ENCODE measurements around the gene C8A. TPM values are rescaled to one million over a fixed set of nuclear protein-coding genes. Genes with fewer than 3 reads are reported as not detected.

C8A gene
- total and polyA plus RNA-seq, 2 of the 13 experiments (the other 11 are each of a cell fraction or from before 2014, with no cell fraction given), result 10.5 to 15.0 TPM

DNA sequence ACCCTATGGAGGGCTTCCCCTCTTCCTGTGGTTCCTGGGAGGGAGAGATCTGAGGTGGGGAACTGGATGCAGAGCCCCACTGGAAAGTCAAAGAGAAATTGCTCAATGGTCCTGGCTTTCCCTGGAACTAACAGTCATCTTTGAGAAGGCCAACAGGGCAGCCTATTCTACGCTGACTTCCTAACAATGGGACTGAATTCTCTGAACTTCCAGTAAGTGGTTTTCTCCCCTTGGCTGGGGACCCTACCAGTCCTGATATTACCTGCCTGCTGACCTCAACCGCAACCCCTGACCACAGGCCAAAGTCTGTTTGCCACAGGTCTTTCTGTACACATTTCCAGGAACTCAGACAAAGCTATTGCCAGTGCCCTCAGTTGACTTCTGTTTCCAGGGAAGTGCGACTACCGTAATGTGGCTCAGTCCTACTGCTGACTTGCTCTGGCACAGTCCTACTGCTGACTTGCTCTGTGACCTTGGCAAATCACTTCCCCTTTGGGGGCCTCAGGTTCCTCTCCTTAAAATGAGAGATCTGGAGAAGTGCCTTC, 55.9 kb downstream of the C8A start (continued):
- TF ChIP-seq, protein P1, sequence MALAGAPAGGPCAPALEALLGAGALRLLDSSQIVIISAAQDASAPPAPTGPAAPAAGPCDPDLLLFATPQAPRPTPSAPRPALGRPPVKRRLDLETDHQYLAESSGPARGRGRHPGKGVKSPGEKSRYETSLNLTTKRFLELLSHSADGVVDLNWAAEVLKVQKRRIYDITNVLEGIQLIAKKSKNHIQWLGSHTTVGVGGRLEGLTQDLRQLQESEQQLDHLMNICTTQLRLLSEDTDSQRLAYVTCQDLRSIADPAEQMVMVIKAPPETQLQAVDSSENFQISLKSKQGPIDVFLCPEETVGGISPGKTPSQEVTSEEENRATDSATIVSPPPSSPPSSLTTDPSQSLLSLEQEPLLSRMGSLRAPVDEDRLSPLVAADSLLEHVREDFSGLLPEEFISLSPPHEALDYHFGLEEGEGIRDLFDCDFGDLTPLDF (CRISPR knock-in tag; IDR thresholded peaks at IDR 0.05), result 0 out of 2 replicates have a peak, but pooled peaks have one; percentile 22
- TF ChIP-seq HDAC2 (CRISPR knock-in tag; IDR thresholded peaks at IDR 0.05) (peak; percentile 97), IKZF4 (CRISPR knock-in tag; IDR thresholded peaks at IDR 0.05; ENCODE audit: borderline replicate concordance, low read depth, not compliant biosample characterization) (no peak), ZNF101 (CRISPR knock-in tag; IDR thresholded peaks at IDR 0.05; ENCODE audit: borderline replicate concordance, low read depth) (no peak), JUN (CRISPR knock-in tag; IDR thresholded peaks at IDR 0.05) (peak; percentile 86), NCOA2 (CRISPR knock-in tag; IDR thresholded peaks at IDR 0.05) (peak; percentile 100), ZFAT (CRISPR knock-in tag; conservative IDR thresholded peaks at IDR 0.05) (no peak), HOXA9 (CRISPR knock-in tag; IDR thresholded peaks at IDR 0.05; ENCODE audit: borderline replicate concordance) (no peak), ZFY (CRISPR knock-in tag; IDR thresholded peaks at IDR 0.05) (no peak; the same call in 1 of the 2 replicates), ZBTB7A (CRISPR knock-in tag; IDR thresholded peaks at IDR 0.05) (peak; percentile 71; the same call in 1 of the 2 replicates), KLF6 (CRISPR knock-in tag; IDR thresholded peaks at IDR 0.05) (0 out of 2 replicates have a peak, but pooled peaks have one; percentile 32), HNRNPL (IDR thresholded peaks at IDR 0.05; ENCODE audit: low read depth, low read length) (no peak), WIZ (CRISPR knock-in tag; IDR thresholded peaks at IDR 0.05) (peak; percentile 43; the same call in 1 of the 2 replicates), ZSCAN25 (CRISPR knock-in tag; IDR thresholded peaks at IDR 0.05) (peak; percentile 54; the same call in 1 of the 2 replicates), ZNF256 (CRISPR knock-in tag; conservative IDR thresholded peaks at IDR 0.05) (no peak), ZNF207 (IDR thresholded peaks at IDR 0.05; ENCODE audit: borderline replicate concordance) (no peak), ZNF644 (CRISPR knock-in tag; IDR thresholded peaks at IDR 0.05; ENCODE audit: low read depth) (peak; percentile 82; the same call in 1 of the 2 replicates), NCOR1 (IDR thresholded peaks at IDR 0.05; ENCODE audit: borderline replicate concordance, low read length) (peak; percentile 99), SALL1 (CRISPR knock-in tag; IDR thresholded peaks at IDR 0.05) (peak; percentile 100), AHR (CRISPR knock-in tag; IDR thresholded peaks at IDR 0.05) (no peak; the same call in 1 of the 2 replicates), FOXC1 (CRISPR knock-in tag; IDR thresholded peaks at IDR 0.05; ENCODE audit: borderline replicate concordance) (peak; percentile 76), SMAD1 (CRISPR knock-in tag; IDR thresholded peaks at IDR 0.05; ENCODE audit: borderline replicate concordance, low read depth) (peak; percentile 93; the same call in 1 of the 2 replicates), SP1 (IDR thresholded peaks at IDR 0.05) (no peak), SP1 (CRISPR knock-in tag; IDR thresholded peaks at IDR 0.05) (peak; percentile 60; the same call in 1 of the 2 replicates), SIN3B (IDR thresholded peaks at IDR 0.05; ENCODE audit: low read length) (no peak)
- TF ChIP-seq, protein P2, sequence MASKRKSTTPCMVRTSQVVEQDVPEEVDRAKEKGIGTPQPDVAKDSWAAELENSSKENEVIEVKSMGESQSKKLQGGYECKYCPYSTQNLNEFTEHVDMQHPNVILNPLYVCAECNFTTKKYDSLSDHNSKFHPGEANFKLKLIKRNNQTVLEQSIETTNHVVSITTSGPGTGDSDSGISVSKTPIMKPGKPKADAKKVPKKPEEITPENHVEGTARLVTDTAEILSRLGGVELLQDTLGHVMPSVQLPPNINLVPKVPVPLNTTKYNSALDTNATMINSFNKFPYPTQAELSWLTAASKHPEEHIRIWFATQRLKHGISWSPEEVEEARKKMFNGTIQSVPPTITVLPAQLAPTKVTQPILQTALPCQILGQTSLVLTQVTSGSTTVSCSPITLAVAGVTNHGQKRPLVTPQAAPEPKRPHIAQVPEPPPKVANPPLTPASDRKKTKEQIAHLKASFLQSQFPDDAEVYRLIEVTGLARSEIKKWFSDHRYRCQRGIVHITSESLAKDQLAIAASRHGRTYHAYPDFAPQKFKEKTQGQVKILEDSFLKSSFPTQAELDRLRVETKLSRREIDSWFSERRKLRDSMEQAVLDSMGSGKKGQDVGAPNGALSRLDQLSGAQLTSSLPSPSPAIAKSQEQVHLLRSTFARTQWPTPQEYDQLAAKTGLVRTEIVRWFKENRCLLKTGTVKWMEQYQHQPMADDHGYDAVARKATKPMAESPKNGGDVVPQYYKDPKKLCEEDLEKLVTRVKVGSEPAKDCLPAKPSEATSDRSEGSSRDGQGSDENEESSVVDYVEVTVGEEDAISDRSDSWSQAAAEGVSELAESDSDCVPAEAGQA (IDR thresholded peaks at IDR 0.05; ENCODE audit: low read depth), result peak; percentile 62; the same call in 1 of the 2 replicates
- TF ChIP-seq, protein P2 (CRISPR knock-in tag; IDR thresholded peaks at IDR 0.05; ENCODE audit: borderline replicate concordance), result 0 out of 2 replicates have a peak, but pooled peaks have one; percentile 33

Measured in HepG2 (cell line).